RWPE2 (cell line): ENCODE results near the gene GLS.

Source experiments
- ATAC-seq: fragments of 200-7000 bp; cut with Tn5 transposase; 3 replicates; pipeline ENCODE4 v1.9.1; 2021; ENCODE audit warnings: low read depth
- DNase-seq: peaks from one replicate; pipeline ENCODE4 v3.0.0-alpha.2; 2020; ENCODE audit warnings: low spot score
- H3K27ac ChIP-seq: fragments of 450-650 bp; 2 replicates; pipeline ENCODE4 v1.5.1; 2017; ENCODE audit warnings: mild to moderate bottlenecking; ENCODE audit not compliant: poor library complexity, severe bottlenecking
- H3K27me3 ChIP-seq: fragments of 250-450 bp; sonication (Bioruptor Pico); 2 replicates; pipeline ENCODE4 v1.5.1; 2021; ENCODE audit warnings: mild to moderate bottlenecking, moderate library complexity; ENCODE audit not compliant: insufficient read depth, poor library complexity, severe bottlenecking
- H3K36me3 ChIP-seq: fragments of 250-450 bp; sonication (Bioruptor Pico); 2 replicates; pipeline ENCODE4 v1.5.1; 2020; ENCODE audit warnings: low read depth, mild to moderate bottlenecking, moderate library complexity
- H3K4me1 ChIP-seq: fragments of 250-450 bp; sonication (Bioruptor Pico); 2 replicates; pipeline ENCODE4 v1.5.1; 2021; ENCODE audit warnings: mild to moderate bottlenecking, moderate library complexity; ENCODE audit not compliant: insufficient read depth, poor library complexity, severe bottlenecking
- H3K4me3 ChIP-seq: fragments of 250-450 bp; sonication (Bioruptor Pico); 2 replicates; pipeline ENCODE4 v1.5.1; 2021; ENCODE audit warnings: mild to moderate bottlenecking, moderate library complexity; ENCODE audit not compliant: severe bottlenecking
- H3K9me3 ChIP-seq: fragments of 250-450 bp; sonication (Bioruptor Pico); 2 replicates; pipeline ENCODE4 v1.5.1; 2021; ENCODE audit warnings: mild to moderate bottlenecking, moderate library complexity; ENCODE audit not compliant: severe bottlenecking
- CTCF ChIP-seq: fragments of 450-650 bp; IDR thresholded peaks from one replicate; pipeline ENCODE4 v1.5.1; 2017; ENCODE audit warnings: mild to moderate bottlenecking, moderate library complexity; ENCODE audit not compliant: poor library complexity, severe bottlenecking

The GLS gene

DNA sequence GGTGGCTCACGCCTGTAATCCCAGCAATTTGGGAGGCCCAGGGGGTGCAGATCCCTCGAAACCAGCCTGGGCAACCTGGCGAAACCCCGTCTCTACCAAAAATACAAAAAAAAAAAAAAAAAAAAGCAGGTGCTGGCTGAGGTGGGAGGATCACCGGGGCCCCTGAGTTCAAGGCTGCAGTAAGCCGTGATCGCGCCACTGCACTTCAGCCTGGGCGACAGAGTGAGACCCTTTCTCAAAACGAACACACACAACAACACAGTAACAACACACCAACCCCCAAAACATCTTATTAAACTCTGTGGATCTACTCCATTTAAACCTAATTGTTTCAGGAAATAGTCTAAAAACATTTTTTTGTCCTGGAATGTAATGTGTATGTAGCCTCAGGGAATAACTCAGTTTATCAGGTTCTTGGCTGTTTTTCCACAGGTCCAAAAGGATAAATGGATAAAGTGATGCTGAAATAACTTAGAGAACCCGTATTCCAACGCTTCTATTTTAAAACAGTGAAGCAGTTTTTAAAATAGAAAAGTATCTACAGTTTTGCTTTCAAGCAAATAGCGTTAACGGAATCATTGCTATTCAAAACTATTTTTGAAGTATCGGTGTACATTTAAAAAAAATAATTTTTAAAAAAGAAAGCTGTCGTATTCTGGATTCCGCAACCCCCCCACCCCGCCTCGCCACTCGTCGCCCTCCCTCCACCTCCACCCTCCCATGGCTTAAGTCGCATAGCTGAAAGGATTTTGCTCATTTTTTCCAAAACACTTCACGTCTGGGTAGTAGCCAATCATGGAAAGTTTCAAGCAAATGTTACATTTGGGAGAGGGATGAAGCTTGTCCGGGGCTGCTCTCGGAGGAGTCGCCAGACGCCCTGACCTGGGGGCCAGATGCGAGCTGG, 895 bp upstream of the GLS start:
- Histone ChIP-seq H3K27me3 (no peaks in the 10 kb centered on the region), H3K4me1 (peaks cover 13% of the 10 kb centered on the region), H3K4me3 (peak overlapping the region; percentile 87), H3K9me3 (no peaks in the 10 kb centered on the region), H3K36me3 (peaks cover 5% of the 10 kb centered on the region; the same call in 1 of the 2 replicates), H3K27ac (peak overlapping the region; percentile 86)
- ATAC-seq: no peak
- no peak for TF ChIP-seq CTCF
- no peak for DNase-seq

GRCh38 chr2:190881084-190881597, 520 bp downstream of the GLS start:
- no peak for ATAC-seq

GRCh38 chr2:190881598-190882410, 1.2 kb downstream of the GLS start:
- Histone ChIP-seq H3K9me3 (no peaks in the 10 kb centered on the region), H3K4me3 (peak overlapping the region; percentile 87), H3K4me1 (peaks cover 23% of the 10 kb centered on the region), H3K36me3 (peaks cover 8% of the 10 kb centered on the region; the same call in 1 of the 2 replicates), H3K27ac (peak overlapping the region; percentile 86), H3K27me3 (no peaks in the 10 kb centered on the region)
- ATAC-seq (peak; percentile 38), DNase-seq (peak; percentile 65)
- TF ChIP-seq CTCF: no peak

More at GRCh38 chr2:190881084-190881597, 520 bp downstream of the GLS start:
- no peaks in the 10 kb centered on the region for H3K27me3 ChIP-seq
- no peak for TF ChIP-seq CTCF
- peaks cover 17% of the 10 kb centered on the region for H3K4me1 ChIP-seq
- no peaks in the 10 kb centered on the region for H3K9me3 ChIP-seq
- H3K4me3 ChIP-seq: peak overlapping the region; percentile 87
- peaks cover 8% of the 10 kb centered on the region; the same call in 1 of the 2 replicates for H3K36me3 ChIP-seq
- peak overlapping the region; percentile 86 for H3K27ac ChIP-seq
- DNase-seq: no peak

DNA sequence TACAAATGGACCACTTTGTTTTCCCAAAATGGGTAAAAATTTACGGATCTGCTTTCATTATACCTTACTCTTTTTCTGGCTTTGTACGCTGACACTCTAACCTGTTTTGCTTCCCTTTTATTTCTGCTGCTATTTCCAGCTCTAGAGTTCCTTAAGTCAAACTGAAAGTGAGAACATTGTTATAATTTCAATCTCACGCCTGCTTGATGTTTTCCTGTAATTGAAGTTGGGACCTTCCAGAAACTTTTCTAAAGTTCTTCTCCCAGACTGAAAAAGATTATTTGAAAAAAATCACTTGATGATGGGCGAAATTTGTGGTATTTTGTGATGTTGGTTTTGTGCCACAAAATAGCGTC, 1.8 kb downstream of the GLS start:
- H3K27me3 ChIP-seq: no peaks in the 10 kb centered on the region
- no peak for ATAC-seq
- H3K27ac ChIP-seq: peak overlapping the region; percentile 86
- H3K4me3 ChIP-seq: peak overlapping the region; percentile 87
- no peaks in the 10 kb centered on the region for H3K9me3 ChIP-seq
- TF ChIP-seq CTCF: no peak
- peaks cover 11% of the 10 kb centered on the region for H3K36me3 ChIP-seq
- peaks cover 29% of the 10 kb centered on the region for H3K4me1 ChIP-seq
- DNase-seq: no peak
